ENCODE measurements around the gene ANKRD31. TPM values are rescaled to one million over a fixed set of nuclear protein-coding genes. Genes with fewer than 3 reads are reported as not detected.

ANKRD31 gene
- total RNA-seq, 1 donor from 2014 or later: 0.05 TPM

DNA sequence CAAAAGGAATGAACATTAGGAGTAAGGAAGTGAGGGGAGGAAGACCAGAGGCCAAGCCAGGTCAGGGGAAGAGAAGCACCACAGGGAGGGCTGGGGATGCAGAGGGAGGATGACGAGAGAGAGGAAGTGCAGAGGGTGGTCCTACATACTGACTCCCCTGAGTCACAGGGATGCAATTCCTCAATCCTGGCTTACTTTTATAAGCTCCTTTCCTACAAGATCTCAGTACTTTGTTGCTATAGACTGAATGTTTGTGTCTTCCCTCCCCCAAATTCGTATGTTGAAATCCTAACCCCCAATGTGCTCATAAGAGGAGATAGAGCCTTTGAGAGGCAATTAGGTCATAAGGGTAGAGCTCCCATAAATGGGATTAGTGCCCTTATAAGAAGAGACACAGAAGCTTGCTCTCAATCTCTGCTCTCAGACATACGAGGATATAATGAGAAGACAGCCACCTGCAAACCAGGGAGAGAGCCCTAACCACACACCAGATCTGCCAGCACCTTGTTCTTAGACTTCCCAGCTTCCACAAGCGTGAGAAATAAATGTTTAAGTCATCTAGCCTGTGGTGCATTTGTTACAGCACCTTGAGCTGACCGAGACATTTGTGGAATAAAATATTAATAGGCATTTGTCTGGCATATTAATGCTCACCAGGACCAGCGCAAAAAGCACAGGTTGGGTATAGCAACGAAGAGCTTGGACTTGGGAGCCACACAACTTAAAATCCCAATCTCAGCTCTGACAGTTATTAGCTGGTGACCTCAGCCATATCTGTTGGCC is 217.7 kb downstream of the ANKRD31 start:
- no peaks in the 10 kb centered on the region for H3K9me3 Mint-ChIP-seq (ENCODE audit: unreplicated experiment)
- H3K27ac Mint-ChIP-seq (ENCODE audit: unreplicated experiment): no peak overlapping the region
- no peak for DNase-seq (ENCODE audit: low spot score)
- TF ChIP-seq, protein P1, sequence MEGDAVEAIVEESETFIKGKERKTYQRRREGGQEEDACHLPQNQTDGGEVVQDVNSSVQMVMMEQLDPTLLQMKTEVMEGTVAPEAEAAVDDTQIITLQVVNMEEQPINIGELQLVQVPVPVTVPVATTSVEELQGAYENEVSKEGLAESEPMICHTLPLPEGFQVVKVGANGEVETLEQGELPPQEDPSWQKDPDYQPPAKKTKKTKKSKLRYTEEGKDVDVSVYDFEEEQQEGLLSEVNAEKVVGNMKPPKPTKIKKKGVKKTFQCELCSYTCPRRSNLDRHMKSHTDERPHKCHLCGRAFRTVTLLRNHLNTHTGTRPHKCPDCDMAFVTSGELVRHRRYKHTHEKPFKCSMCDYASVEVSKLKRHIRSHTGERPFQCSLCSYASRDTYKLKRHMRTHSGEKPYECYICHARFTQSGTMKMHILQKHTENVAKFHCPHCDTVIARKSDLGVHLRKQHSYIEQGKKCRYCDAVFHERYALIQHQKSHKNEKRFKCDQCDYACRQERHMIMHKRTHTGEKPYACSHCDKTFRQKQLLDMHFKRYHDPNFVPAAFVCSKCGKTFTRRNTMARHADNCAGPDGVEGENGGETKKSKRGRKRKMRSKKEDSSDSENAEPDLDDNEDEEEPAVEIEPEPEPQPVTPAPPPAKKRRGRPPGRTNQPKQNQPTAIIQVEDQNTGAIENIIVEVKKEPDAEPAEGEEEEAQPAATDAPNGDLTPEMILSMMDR (IDR thresholded peaks at IDR 0.05; ENCODE audit: unreplicated experiment): no peak
- peaks cover 2% of the 10 kb centered on the region for H3K4me1 Mint-ChIP-seq (ENCODE audit: unreplicated experiment)
- no peaks in the 10 kb centered on the region for H3K27me3 Mint-ChIP-seq (ENCODE audit: unreplicated experiment)
- no peak overlapping the region for H3K4me3 Mint-ChIP-seq (ENCODE audit: unreplicated experiment)
- no peaks in the 10 kb centered on the region for H3K36me3 Mint-ChIP-seq (ENCODE audit: low read depth, unreplicated experiment)

Other genes with a start within 250 kb of the ANKRD31 start
- gene GCNT4, start 184.3 kb downstream of the ANKRD31 start, total RNA-seq (ENCODE audit: unreplicated experiment): 0.54 TPM
- gene HMGCR, start 100.3 kb upstream of the ANKRD31 start, total RNA-seq (ENCODE audit: unreplicated experiment): 145 TPM

Measured in endothelial cell (in vitro differentiated cells).